ENCODE results near the gene CCDC146.

DNA sequence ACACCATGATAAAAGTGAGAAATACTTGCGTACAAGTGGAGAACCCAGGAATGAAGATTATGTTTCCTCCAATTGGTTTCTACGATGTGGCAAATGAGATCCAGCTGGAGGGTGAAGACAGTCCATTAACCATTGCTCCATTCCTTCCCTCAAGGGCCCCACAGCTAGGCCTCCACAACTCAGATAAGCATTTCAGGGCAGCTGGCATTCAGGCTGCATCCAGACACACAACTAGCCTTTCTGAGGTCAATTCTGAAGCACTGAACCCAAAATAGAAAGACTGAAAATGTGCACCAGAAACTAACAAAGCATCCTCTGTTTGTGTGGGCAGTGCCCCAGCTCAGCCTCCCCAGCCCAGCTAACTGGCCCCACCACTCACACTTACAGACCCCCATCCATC lies 198.9 kb downstream of the CCDC146 start:
- TF ChIP-seq POLR2AphosphoS5 (IDR thresholded peaks at IDR 0.05; ENCODE audit: low read depth, low read length) (no peak), POLR2A (IDR thresholded peaks at IDR 0.05; ENCODE audit: low read depth, low read length) (no peak), TAF1 (IDR thresholded peaks at IDR 0.05; ENCODE audit: borderline replicate concordance, low read depth, low read length) (no peak)

Data from GM12892 (cell line).